ENCODE data around the gene CDH4. TPM values are rescaled to one million over a fixed set of nuclear protein-coding genes. Genes with fewer than 3 reads are reported as not detected.

CDH4 gene
- total RNA-seq, 3 donors from 2014 or later (not counting 1 experiment from before 2014, with no cell fraction given): 0.18 TPM; not detected in 2

GRCh38 chr20:61314326-61315010 lies 62.4 kb downstream of the CDH4 start:
- Histone ChIP-seq H3K27me3 (ENCODE audit: control insufficient read depth, insufficient read depth, low read length) (no peaks in the 10 kb centered on the region), H3K36me3 (ENCODE audit: control insufficient read depth, insufficient read depth, low read length) (no peaks in the 10 kb centered on the region), H3K9me3 (ENCODE audit: control insufficient read depth, insufficient read depth, low read length) (peaks cover 12% of the 10 kb centered on the region), H3K27ac (ENCODE audit: low read length) (no peak overlapping the region), H3K4me3 (ENCODE audit: low read length) (no peak overlapping the region), H3K4me1 (ENCODE audit: control insufficient read depth, insufficient read depth, low read length) (no peaks in the 10 kb centered on the region)
- H3K9me3 Mint-ChIP-seq: no peaks in the 10 kb centered on the region
- DNase-seq: no peak
- intact Hi-C loops (cut with micrococcal nuclease): no loop called here
- no peak for ATAC-seq
- 90% methylated on average over 17 of the region's 17 CpGs for whole genome bisulfite sequencing (ENCODE audit: insufficient coverage)
- no peaks in the 10 kb centered on the region for H3K36me3 Mint-ChIP-seq
- TF ChIP-seq, protein P1, sequence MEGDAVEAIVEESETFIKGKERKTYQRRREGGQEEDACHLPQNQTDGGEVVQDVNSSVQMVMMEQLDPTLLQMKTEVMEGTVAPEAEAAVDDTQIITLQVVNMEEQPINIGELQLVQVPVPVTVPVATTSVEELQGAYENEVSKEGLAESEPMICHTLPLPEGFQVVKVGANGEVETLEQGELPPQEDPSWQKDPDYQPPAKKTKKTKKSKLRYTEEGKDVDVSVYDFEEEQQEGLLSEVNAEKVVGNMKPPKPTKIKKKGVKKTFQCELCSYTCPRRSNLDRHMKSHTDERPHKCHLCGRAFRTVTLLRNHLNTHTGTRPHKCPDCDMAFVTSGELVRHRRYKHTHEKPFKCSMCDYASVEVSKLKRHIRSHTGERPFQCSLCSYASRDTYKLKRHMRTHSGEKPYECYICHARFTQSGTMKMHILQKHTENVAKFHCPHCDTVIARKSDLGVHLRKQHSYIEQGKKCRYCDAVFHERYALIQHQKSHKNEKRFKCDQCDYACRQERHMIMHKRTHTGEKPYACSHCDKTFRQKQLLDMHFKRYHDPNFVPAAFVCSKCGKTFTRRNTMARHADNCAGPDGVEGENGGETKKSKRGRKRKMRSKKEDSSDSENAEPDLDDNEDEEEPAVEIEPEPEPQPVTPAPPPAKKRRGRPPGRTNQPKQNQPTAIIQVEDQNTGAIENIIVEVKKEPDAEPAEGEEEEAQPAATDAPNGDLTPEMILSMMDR (IDR thresholded peaks at IDR 0.05): no peak
- H3K27ac Mint-ChIP-seq: no peak overlapping the region
- H3K4me1 Mint-ChIP-seq: no peaks in the 10 kb centered on the region
- H3K4me3 Mint-ChIP-seq: no peak overlapping the region
- H3K27me3 Mint-ChIP-seq (ENCODE audit: low read depth in 2 of 2): no peaks in the 10 kb centered on the region

GRCh38 chr20:61315319-61315718 lies 63.3 kb downstream of the CDH4 start:
- Mint-ChIP-seq H3K27ac (no peak overlapping the region), H3K36me3 (no peaks in the 10 kb centered on the region), H3K4me3 (no peak overlapping the region), H3K9me3 (no peaks in the 10 kb centered on the region), H3K27me3 (ENCODE audit: low read depth in 2 of 2) (no peaks in the 10 kb centered on the region), H3K4me1 (no peaks in the 10 kb centered on the region)
- no peak overlapping the region for H3K4me3 ChIP-seq (ENCODE audit: low read length)
- H3K27me3 ChIP-seq (ENCODE audit: control insufficient read depth, insufficient read depth, low read length): no peaks in the 10 kb centered on the region
- H3K4me1 ChIP-seq (ENCODE audit: control insufficient read depth, insufficient read depth, low read length): no peaks in the 10 kb centered on the region
- whole genome bisulfite sequencing (ENCODE audit: insufficient coverage): 90% methylated on average over 8 of the region's 9 CpGs
- H3K9me3 ChIP-seq (ENCODE audit: control insufficient read depth, insufficient read depth, low read length): peaks cover 12% of the 10 kb centered on the region
- intact Hi-C loops (cut with micrococcal nuclease): no loop called here
- no peak for DNase-seq
- H3K27ac ChIP-seq (ENCODE audit: low read length): no peak overlapping the region
- no peaks in the 10 kb centered on the region for H3K36me3 ChIP-seq (ENCODE audit: control insufficient read depth, insufficient read depth, low read length)
- TF ChIP-seq, protein P1 (IDR thresholded peaks at IDR 0.05): no peak
- ATAC-seq: no peak

GRCh38 chr20:61316346-61316745 lies 64.3 kb downstream of the CDH4 start:
- Mint-ChIP-seq H3K27me3 (ENCODE audit: low read depth in 2 of 2) (no peaks in the 10 kb centered on the region), H3K4me1 (no peaks in the 10 kb centered on the region), H3K9me3 (no peaks in the 10 kb centered on the region), H3K4me3 (no peak overlapping the region), H3K36me3 (no peaks in the 10 kb centered on the region), H3K27ac (no peak overlapping the region)
- H3K4me3 ChIP-seq (ENCODE audit: low read length): no peak overlapping the region
- intact Hi-C loops (cut with micrococcal nuclease): no loop called here
- TF ChIP-seq, protein P1 (IDR thresholded peaks at IDR 0.05): no peak
- ATAC-seq (no peak), DNase-seq (no peak)
- H3K4me1 ChIP-seq (ENCODE audit: control insufficient read depth, insufficient read depth, low read length): no peaks in the 10 kb centered on the region
- H3K27me3 ChIP-seq (ENCODE audit: control insufficient read depth, insufficient read depth, low read length): no peaks in the 10 kb centered on the region
- H3K36me3 ChIP-seq (ENCODE audit: control insufficient read depth, insufficient read depth, low read length): no peaks in the 10 kb centered on the region
- no peak overlapping the region for H3K27ac ChIP-seq (ENCODE audit: low read length)
- WGBS (ENCODE audit: insufficient coverage): 87% methylated on average over 9 of the region's 10 CpGs
- H3K9me3 ChIP-seq (ENCODE audit: control insufficient read depth, insufficient read depth, low read length): peaks cover 12% of the 10 kb centered on the region
